Measurements from ENCODE around the gene PIK3CD. TPM values are rescaled to one million over a fixed set of nuclear protein-coding genes. Genes with fewer than 3 reads are reported as not detected.
"Not testable (repeated sequence)": the region's sequence is repeated elsewhere in the genome, so short reads cannot be mapped to it uniquely, and the experiment has no call there.

Gene PIK3CD
- total RNA-seq, 1 experiment from 2014 or later, result 43.5 TPM

DNA sequence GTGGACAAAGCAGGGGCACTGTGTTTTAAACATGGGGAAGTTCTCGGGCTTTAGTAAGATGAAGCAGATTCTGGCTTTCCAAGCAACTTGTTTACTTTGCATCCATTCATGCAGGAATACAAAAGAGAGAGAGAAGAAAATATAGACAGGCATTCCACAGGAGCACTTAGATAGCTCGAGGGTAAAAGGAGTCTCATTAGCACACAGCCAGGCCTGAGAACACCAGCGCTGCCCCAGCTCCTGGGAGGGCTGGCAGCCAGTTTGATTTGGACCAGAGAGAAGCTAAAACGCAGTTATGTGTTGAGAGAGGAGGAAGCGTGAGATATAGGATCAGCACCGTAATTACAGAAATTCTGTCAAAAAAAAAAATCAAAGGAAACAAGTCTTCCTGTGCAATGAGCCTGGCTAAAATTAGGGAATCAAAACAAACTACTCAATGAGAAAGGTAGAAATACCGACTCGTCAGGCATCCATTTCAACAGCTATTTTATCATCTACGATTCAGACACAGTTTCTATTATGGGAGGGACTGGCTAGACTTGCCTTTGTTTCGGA, 104.0 kb downstream of the PIK3CD start:
- DNase-seq, result no peak
- H3K79me2 ChIP-seq (ENCODE audit: low read length), result peaks cover 57% of the 10 kb centered on the region
- H2AFZ ChIP-seq (ENCODE audit: low read length), result no peak overlapping the region
- H3K4me1 ChIP-seq (ENCODE audit: low read length), result peaks cover 11% of the 10 kb centered on the region
- no peaks in the 10 kb centered on the region for H3K9me2 ChIP-seq (replicated peaks; ENCODE audit: insufficient read depth, low read length)
- peaks cover 8% of the 10 kb centered on the region; the same call in 1 of the 2 replicates for H4K20me1 ChIP-seq (ENCODE audit: insufficient read depth, low read depth, low read length)
- no peak overlapping the region for H3K27ac ChIP-seq (ENCODE audit: low read length)
- H3K9me3 ChIP-seq (ENCODE audit: low read length), result no peaks in the 10 kb centered on the region
- peaks cover 10% of the 10 kb centered on the region; the same call in 1 of the 2 replicates for H3K36me3 ChIP-seq (ENCODE audit: insufficient read depth, low read length)
- no peak overlapping the region for H3K4me2 ChIP-seq (ENCODE audit: low read depth, low read length, poor library complexity, severe bottlenecking)
- H3K4me3 ChIP-seq (ENCODE audit: low read length), result no peak overlapping the region
- H3K27me3 ChIP-seq (ENCODE audit: low read length), result no peaks in the 10 kb centered on the region
- no peak overlapping the region for H3K9ac ChIP-seq (ENCODE audit: low read length)

DNA sequence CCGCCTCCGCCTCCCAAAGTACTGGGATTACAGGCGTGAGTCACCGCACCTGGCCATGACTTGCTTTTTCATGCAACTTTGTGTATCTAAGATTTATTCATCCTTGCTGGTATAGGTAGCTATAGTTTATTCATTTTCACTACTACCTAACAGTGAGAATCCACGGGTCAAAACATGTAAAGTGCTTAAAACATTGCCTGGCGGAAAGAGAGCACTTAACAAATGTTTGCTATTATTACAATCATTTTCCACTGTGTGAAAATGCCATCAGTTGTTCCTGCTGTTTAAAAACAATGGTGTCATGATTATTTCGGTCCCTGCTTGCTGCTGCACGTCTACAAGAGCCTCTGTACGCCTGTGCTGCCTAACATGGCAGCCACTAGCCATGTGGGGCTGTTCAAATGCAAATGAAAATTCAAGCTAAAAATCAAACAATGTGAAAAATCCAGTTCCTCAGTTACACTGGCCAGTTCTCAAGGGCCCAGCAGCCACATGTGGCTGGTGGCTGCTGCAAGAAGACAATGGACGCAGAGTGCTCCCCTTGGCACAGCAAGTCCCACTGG, 107.1 kb downstream of the PIK3CD start:
- Histone ChIP-seq H3K36me3 (ENCODE audit: insufficient read depth, low read length) (peaks cover 7% of the 10 kb centered on the region; the same call in 1 of the 2 replicates), H3K4me1 (ENCODE audit: low read length) (peaks cover 24% of the 10 kb centered on the region), H3K27ac (ENCODE audit: low read length) (no peak overlapping the region), H3K9me2 (replicated peaks; ENCODE audit: insufficient read depth, low read length) (no peaks in the 10 kb centered on the region), H4K20me1 (ENCODE audit: insufficient read depth, low read depth, low read length) (peaks cover 12% of the 10 kb centered on the region; the same call in 1 of the 2 replicates), H3K9ac (ENCODE audit: low read length) (no peak overlapping the region), H3K79me2 (ENCODE audit: low read length) (peaks cover 75% of the 10 kb centered on the region), H2AFZ (ENCODE audit: low read length) (no peak overlapping the region), H3K4me3 (ENCODE audit: low read length) (no peak overlapping the region), H3K27me3 (ENCODE audit: low read length) (no peaks in the 10 kb centered on the region), H3K9me3 (ENCODE audit: low read length) (no peaks in the 10 kb centered on the region), H3K4me2 (ENCODE audit: low read depth, low read length, poor library complexity, severe bottlenecking) (no peak overlapping the region)
- DNase-seq, result no peak

DNA sequence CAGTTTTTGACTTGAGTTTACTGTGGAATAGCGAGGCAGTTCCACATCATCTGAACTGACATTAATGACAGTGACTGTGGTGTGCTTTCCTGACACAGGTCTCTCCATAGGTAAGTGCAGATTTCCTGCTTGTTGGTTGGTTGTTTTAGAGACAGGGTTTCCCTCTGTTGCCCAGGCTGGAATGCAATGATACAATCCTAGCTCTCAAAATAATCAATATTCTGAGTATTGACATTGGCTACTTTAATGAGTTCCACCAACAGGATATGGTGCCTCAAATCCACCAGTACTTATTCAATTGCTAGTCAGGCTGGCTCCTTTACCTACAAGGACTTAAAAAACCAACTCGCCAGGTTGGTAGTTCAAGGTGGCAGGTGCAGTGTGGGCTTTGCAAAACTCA, 108.4 kb downstream of the PIK3CD start:
- peaks cover 5% of the 10 kb centered on the region; the same call in 1 of the 2 replicates for H3K36me3 ChIP-seq (ENCODE audit: insufficient read depth, low read length)
- H3K4me2 ChIP-seq (ENCODE audit: low read depth, low read length, poor library complexity, severe bottlenecking), result no peak overlapping the region
- H4K20me1 ChIP-seq (ENCODE audit: insufficient read depth, low read depth, low read length), result peaks cover 15% of the 10 kb centered on the region; the same call in 1 of the 2 replicates
- H3K27ac ChIP-seq (ENCODE audit: low read length), result peak overlapping the region; percentile 20
- peaks cover 85% of the 10 kb centered on the region for H3K79me2 ChIP-seq (ENCODE audit: low read length)
- no peak for DNase-seq
- no peak overlapping the region for H3K4me3 ChIP-seq (ENCODE audit: low read length)
- peaks cover 24% of the 10 kb centered on the region for H3K4me1 ChIP-seq (ENCODE audit: low read length)
- H3K9me3 ChIP-seq (ENCODE audit: low read length), result no peaks in the 10 kb centered on the region
- no peaks in the 10 kb centered on the region for H3K27me3 ChIP-seq (ENCODE audit: low read length)
- no peak overlapping the region for H2AFZ ChIP-seq (ENCODE audit: low read length)
- H3K9ac ChIP-seq (ENCODE audit: low read length), result no peak overlapping the region
- no peaks in the 10 kb centered on the region for H3K9me2 ChIP-seq (replicated peaks; ENCODE audit: insufficient read depth, low read length)

DNA sequence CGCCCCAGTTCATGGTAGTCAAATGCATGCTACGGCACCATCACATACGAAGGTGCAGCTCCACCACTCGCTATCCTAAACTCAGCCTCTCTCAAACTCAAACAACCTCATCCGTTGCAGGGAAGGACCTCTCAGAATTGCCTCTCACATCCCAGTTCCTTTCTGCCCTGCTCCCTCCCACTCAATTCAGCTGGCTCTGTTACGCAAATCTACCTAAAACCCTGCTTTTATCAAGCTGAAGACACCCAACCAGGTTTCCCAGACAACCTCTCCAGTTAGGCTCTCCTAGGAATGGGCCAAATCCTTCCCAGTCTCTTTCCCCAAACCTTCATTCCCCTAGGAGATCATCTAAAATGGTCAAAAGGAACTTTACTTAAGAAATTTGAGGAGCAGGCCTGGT, 109.3 kb downstream of the PIK3CD start:
- peaks cover 85% of the 10 kb centered on the region for H3K79me2 ChIP-seq (ENCODE audit: low read length)
- H4K20me1 ChIP-seq (ENCODE audit: insufficient read depth, low read depth, low read length), result peaks cover 14% of the 10 kb centered on the region; the same call in 1 of the 2 replicates
- H3K9me3 ChIP-seq (ENCODE audit: low read length), result no peaks in the 10 kb centered on the region
- no peak overlapping the region for H3K27ac ChIP-seq (ENCODE audit: low read length)
- no peak overlapping the region for H3K4me2 ChIP-seq (ENCODE audit: low read depth, low read length, poor library complexity, severe bottlenecking)
- no peak overlapping the region for H3K9ac ChIP-seq (ENCODE audit: low read length)
- no peaks in the 10 kb centered on the region for H3K9me2 ChIP-seq (replicated peaks; ENCODE audit: insufficient read depth, low read length)
- H3K4me3 ChIP-seq (ENCODE audit: low read length), result no peak overlapping the region
- 0 out of 2 replicates have a peak, but pooled peaks cover 2% of the 10 kb centered on the region for H3K36me3 ChIP-seq (ENCODE audit: insufficient read depth, low read length)
- H3K4me1 ChIP-seq (ENCODE audit: low read length), result peaks cover 24% of the 10 kb centered on the region
- no peak overlapping the region for H2AFZ ChIP-seq (ENCODE audit: low read length)
- DNase-seq, result no peak
- no peaks in the 10 kb centered on the region for H3K27me3 ChIP-seq (ENCODE audit: low read length)

DNA sequence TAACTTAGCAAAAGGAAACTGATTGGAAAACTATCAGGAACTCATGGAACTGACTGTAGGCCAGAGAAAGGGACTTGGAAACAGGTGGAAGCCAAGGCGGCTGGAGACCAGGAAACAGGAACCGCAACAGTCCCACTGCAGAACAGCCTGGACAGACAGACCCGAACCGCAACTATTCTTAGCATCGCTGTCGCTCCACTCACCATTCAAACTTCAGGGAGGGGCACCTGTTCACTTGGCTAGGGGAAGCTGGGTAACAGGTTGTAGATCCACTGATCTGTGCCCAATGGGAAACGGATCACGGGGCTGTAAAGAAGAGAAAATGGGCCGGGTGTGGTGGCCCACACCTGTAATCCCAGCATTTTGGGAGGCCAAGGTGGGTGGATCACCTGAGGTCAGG, 110.3 kb downstream of the PIK3CD start:
- H4K20me1 ChIP-seq (ENCODE audit: insufficient read depth, low read depth, low read length), result peaks cover 16% of the 10 kb centered on the region; the same call in 1 of the 2 replicates
- no peaks in the 10 kb centered on the region for H3K27me3 ChIP-seq (ENCODE audit: low read length)
- no peak overlapping the region for H3K4me2 ChIP-seq (ENCODE audit: low read depth, low read length, poor library complexity, severe bottlenecking)
- no peak overlapping the region for H2AFZ ChIP-seq (ENCODE audit: low read length)
- DNase-seq, result no peak
- H3K27ac ChIP-seq (ENCODE audit: low read length), result no peak overlapping the region
- H3K79me2 ChIP-seq (ENCODE audit: low read length), result peaks cover 88% of the 10 kb centered on the region
- H3K36me3 ChIP-seq (ENCODE audit: insufficient read depth, low read length), result 0 out of 2 replicates have a peak, but pooled peaks cover 2% of the 10 kb centered on the region
- no peaks in the 10 kb centered on the region for H3K9me3 ChIP-seq (ENCODE audit: low read length)
- H3K9me2 ChIP-seq (replicated peaks; ENCODE audit: insufficient read depth, low read length), result no peaks in the 10 kb centered on the region
- peaks cover 24% of the 10 kb centered on the region for H3K4me1 ChIP-seq (ENCODE audit: low read length)
- H3K4me3 ChIP-seq (ENCODE audit: low read length), result no peak overlapping the region
- H3K9ac ChIP-seq (ENCODE audit: low read length), result no peak overlapping the region

DNA sequence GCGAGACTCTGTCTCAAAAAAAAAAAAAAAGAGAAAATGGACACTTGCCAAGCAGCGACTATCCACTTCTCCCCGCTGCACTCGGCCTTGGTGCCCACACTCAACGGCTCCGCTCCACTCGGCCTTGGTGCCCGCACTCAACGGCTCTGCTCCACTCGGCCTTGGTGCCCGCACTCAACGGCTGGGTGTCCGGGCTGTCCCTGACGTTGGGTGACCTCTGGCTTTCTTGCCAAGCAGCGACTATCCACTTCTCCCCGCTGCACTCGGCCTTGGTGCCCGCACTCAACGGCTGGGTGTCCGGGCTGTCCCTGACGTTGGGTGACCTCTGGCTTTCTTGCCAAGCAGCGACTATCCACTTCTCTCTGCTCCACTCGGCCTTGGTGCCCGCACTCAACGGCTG, 110.9 kb downstream of the PIK3CD start:
- peaks cover 24% of the 10 kb centered on the region for H3K4me1 ChIP-seq (ENCODE audit: low read length)
- not testable (repeated sequence) for H3K27me3 ChIP-seq (ENCODE audit: low read length); H3K9me2 ChIP-seq (replicated peaks; ENCODE audit: insufficient read depth, low read length); H3K36me3 ChIP-seq (ENCODE audit: insufficient read depth, low read length); H3K27ac ChIP-seq (ENCODE audit: low read length); H3K9ac ChIP-seq (ENCODE audit: low read length); H3K4me3 ChIP-seq (ENCODE audit: low read length); H2AFZ ChIP-seq (ENCODE audit: low read length); H3K4me2 ChIP-seq (ENCODE audit: low read depth, low read length, poor library complexity, severe bottlenecking); H3K9me3 ChIP-seq (ENCODE audit: low read length); DNase-seq
- H4K20me1 ChIP-seq (ENCODE audit: insufficient read depth, low read depth, low read length), result peaks cover 19% of the 10 kb centered on the region; the same call in 1 of the 2 replicates
- peaks cover 91% of the 10 kb centered on the region for H3K79me2 ChIP-seq (ENCODE audit: low read length)

DNA sequence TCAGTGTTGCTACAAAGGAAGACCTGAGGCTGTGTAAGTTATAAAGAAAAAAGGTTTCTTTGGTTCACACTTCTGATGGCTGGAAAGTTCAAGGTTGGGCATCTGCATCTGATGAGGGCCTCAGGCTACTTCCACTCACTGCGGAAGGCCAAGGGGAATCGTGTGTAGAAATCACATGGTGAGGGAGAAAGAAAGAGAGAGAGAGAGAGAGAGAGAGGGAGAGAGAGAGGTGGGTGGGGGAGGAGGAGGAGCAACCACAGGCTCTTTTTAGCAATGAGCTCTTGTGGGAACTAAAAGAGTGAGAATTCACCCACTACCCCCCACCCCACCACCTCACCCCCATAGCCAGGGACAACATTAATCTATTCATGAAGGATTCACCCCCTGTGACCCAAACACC, 112.4 kb downstream of the PIK3CD start:
- no peaks in the 10 kb centered on the region for H3K27me3 ChIP-seq (ENCODE audit: low read length)
- H3K4me3 ChIP-seq (ENCODE audit: low read length), result no peak overlapping the region
- no peak for DNase-seq
- H3K9ac ChIP-seq (ENCODE audit: low read length), result no peak overlapping the region
- H4K20me1 ChIP-seq (ENCODE audit: insufficient read depth, low read depth, low read length), result peaks cover 23% of the 10 kb centered on the region; the same call in 1 of the 2 replicates
- H3K4me2 ChIP-seq (ENCODE audit: low read depth, low read length, poor library complexity, severe bottlenecking), result no peak overlapping the region
- peaks cover 27% of the 10 kb centered on the region for H3K4me1 ChIP-seq (ENCODE audit: low read length)
- H3K27ac ChIP-seq (ENCODE audit: low read length), result no peak overlapping the region
- 0 out of 2 replicates have a peak, but pooled peaks cover 2% of the 10 kb centered on the region for H3K36me3 ChIP-seq (ENCODE audit: insufficient read depth, low read length)
- H3K79me2 ChIP-seq (ENCODE audit: low read length), result peaks cover 84% of the 10 kb centered on the region
- no peak overlapping the region for H2AFZ ChIP-seq (ENCODE audit: low read length)
- no peaks in the 10 kb centered on the region for H3K9me3 ChIP-seq (ENCODE audit: low read length)
- H3K9me2 ChIP-seq (replicated peaks; ENCODE audit: insufficient read depth, low read length), result no peaks in the 10 kb centered on the region

DNA sequence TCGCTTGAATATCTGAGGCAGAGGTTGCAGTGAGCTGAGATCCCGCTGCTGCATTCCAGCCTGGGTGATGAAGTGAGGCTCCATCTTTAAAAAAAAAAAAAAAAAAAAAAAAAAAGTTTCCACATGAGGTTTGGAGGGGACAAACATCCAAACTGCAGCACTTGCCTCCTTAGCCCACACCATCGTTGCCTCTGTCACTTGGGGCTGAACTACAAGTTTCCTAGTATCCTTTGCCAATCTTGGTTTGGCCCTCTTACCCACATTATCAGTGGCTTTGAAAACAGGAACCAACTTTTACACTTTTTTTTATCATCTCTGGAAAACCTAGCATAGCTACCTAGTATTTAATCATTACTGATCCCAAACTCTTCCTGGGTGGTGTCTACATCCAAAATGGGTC, 113.0 kb downstream of the PIK3CD start:
- H3K4me2 ChIP-seq (ENCODE audit: low read depth, low read length, poor library complexity, severe bottlenecking), result no peak overlapping the region
- H3K9ac ChIP-seq (ENCODE audit: low read length), result no peak overlapping the region
- H3K4me1 ChIP-seq (ENCODE audit: low read length), result peaks cover 25% of the 10 kb centered on the region
- DNase-seq, result no peak
- 0 out of 2 replicates have a peak, but pooled peaks cover 2% of the 10 kb centered on the region for H3K36me3 ChIP-seq (ENCODE audit: insufficient read depth, low read length)
- H3K27me3 ChIP-seq (ENCODE audit: low read length), result no peaks in the 10 kb centered on the region
- H3K9me2 ChIP-seq (replicated peaks; ENCODE audit: insufficient read depth, low read length), result no peaks in the 10 kb centered on the region
- no peak overlapping the region for H2AFZ ChIP-seq (ENCODE audit: low read length)
- no peak overlapping the region for H3K4me3 ChIP-seq (ENCODE audit: low read length)
- H4K20me1 ChIP-seq (ENCODE audit: insufficient read depth, low read depth, low read length), result peaks cover 23% of the 10 kb centered on the region; the same call in 1 of the 2 replicates
- H3K27ac ChIP-seq (ENCODE audit: low read length), result no peak overlapping the region
- H3K9me3 ChIP-seq (ENCODE audit: low read length), result no peaks in the 10 kb centered on the region
- H3K79me2 ChIP-seq (ENCODE audit: low read length), result peaks cover 84% of the 10 kb centered on the region

Data from Karpas-422 (cell line).